Mucosa of descending colon (tissue), 3 donors: ENCODE measurements around the gene MAN2B2. TPM values are rescaled to one million over a fixed set of nuclear protein-coding genes. Genes with fewer than 3 reads are reported as not detected.

Experiments
- ATAC-seq: fragments of 200-7000 bp; cut with Tn5 transposase; one replicate; pipeline ENCODE4 v1.9.1; 2020; ENCODE audit warnings: mild to moderate bottlenecking, moderate library complexity
- DNase-seq, 3 donors: peaks; one replicate each; pipeline ENCODE4 v3.0.0-alpha.2; 2020
- H3K36me3 ChIP-seq: fragments of 200-600 bp; one replicate; pipeline ENCODE4 v1.8.0; 2021; ENCODE audit warnings: low read depth, mild to moderate bottlenecking
- H3K4me1 ChIP-seq: fragments of 200-600 bp; one replicate; pipeline ENCODE4 v1.8.0; 2021; ENCODE audit warnings: low read depth, mild to moderate bottlenecking
- H3K4me3 ChIP-seq: fragments of 200-600 bp; one replicate; pipeline ENCODE4 v1.8.0; 2021; ENCODE audit warnings: mild to moderate bottlenecking
- H3K9me3 ChIP-seq: fragments of 200-600 bp; one replicate; pipeline ENCODE4 v1.8.0; 2021; ENCODE audit warnings: mild to moderate bottlenecking
- intact Hi-C, 2 donors: fragments of 100-400 bp; cut with DNase I in 1 of 2; cut with micrococcal nuclease in 1 of 2; formaldehyde crosslinking; loops; one replicate each; pipeline versions ENCODE4 v1.11.0 to v1.11.1; 2022; cut with DNase I, micrococcal nuclease
- total RNA-seq, 3 donors: library from RNA; stranded (reverse); fragmentation: NEBNext Ultra II Directional in 2 of 3; extraction: Animal tissue kit (Norgen Biotek cat#: 25700) in 2 of 3; gene quantifications; one replicate each; pipeline versions ENCODE4 v1.2.1 to v1.2.4, GENCODE V29; 2021 to 2023
- TF ChIP-seq, protein P1 (sequence below): fragments of 200-600 bp; IDR thresholded peaks from one replicate; pipeline ENCODE4 v1.8.0; 2022; ENCODE audit warnings: antibody characterized with exemption, mild to moderate bottlenecking
- donor health status: DM: no; HTN: no; CAD: no; lungs with moderate emphysema.
- donor health status: DM: no; HTN: no; CAD: no.
- donor health status: DM: no; HTN: yes; CAD: no.

The MAN2B2 gene
- total RNA-seq, 3 donors from 2014 or later = 24.1 to 28.2 (median 27.2) TPM

- intact Hi-C loops = no loop called here
Observed at GRCh38 chr4:6657242-6658208, 82.5 kb downstream of the MAN2B2 start.

GRCh38 chr4:6658209-6658595, 83.2 kb downstream of the MAN2B2 start:
- Histone ChIP-seq H3K4me3 (no peak overlapping the region), H3K36me3 (no peaks in the 10 kb centered on the region), H3K4me1 (peaks cover 3% of the 10 kb centered on the region), H3K9me3 (no peaks in the 10 kb centered on the region)
- DNase-seq (no peak), ATAC-seq (peak; percentile 12)
- TF ChIP-seq, protein P1, sequence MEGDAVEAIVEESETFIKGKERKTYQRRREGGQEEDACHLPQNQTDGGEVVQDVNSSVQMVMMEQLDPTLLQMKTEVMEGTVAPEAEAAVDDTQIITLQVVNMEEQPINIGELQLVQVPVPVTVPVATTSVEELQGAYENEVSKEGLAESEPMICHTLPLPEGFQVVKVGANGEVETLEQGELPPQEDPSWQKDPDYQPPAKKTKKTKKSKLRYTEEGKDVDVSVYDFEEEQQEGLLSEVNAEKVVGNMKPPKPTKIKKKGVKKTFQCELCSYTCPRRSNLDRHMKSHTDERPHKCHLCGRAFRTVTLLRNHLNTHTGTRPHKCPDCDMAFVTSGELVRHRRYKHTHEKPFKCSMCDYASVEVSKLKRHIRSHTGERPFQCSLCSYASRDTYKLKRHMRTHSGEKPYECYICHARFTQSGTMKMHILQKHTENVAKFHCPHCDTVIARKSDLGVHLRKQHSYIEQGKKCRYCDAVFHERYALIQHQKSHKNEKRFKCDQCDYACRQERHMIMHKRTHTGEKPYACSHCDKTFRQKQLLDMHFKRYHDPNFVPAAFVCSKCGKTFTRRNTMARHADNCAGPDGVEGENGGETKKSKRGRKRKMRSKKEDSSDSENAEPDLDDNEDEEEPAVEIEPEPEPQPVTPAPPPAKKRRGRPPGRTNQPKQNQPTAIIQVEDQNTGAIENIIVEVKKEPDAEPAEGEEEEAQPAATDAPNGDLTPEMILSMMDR = no peak
- intact Hi-C loops = no loop called here

More at GRCh38 chr4:6657242-6658208, 82.5 kb downstream of the MAN2B2 start:
- DNase-seq (no peak), ATAC-seq (no peak)
- H3K9me3 ChIP-seq = no peaks in the 10 kb centered on the region
- H3K4me3 ChIP-seq = no peak overlapping the region
- peaks cover 3% of the 10 kb centered on the region for H3K4me1 ChIP-seq
- TF ChIP-seq, protein P1 = no peak
- no peaks in the 10 kb centered on the region for H3K36me3 ChIP-seq

GRCh38 chr4:6658597-6659075, 83.6 kb downstream of the MAN2B2 start:
- DNase-seq = peak in 1 of 3 donors; percentile 50
- intact Hi-C loops = no loop called here

DNA sequence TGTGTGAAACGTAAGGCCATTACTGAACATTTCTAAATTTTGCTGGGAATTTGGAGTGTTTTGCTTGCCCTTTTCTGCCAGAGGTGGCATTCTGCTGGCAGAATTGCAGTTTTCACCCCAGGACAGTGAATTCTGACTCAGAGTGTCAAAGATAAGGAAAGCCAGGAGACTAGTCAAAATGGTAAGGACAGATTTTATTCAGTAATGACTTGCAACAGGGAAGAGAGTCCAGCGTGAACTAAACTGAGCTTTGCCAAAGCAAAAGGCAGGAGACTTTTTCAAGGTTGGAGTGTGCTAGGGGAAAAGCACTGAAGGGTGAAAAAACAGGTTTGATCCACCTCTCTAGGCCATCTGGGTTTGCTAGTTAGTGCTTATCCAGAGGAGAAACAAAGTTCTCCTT, 84.9 kb downstream of the MAN2B2 start:
- TF ChIP-seq, protein P1 = no peak
- DNase-seq (no peak), ATAC-seq (no peak)
- no peak overlapping the region for H3K4me3 ChIP-seq
- H3K4me1 ChIP-seq = peaks cover 3% of the 10 kb centered on the region
- no peaks in the 10 kb centered on the region for H3K36me3 ChIP-seq
- no peaks in the 10 kb centered on the region for H3K9me3 ChIP-seq
- intact Hi-C loops = no loop called here

More at GRCh38 chr4:6658597-6659075, 83.6 kb downstream of the MAN2B2 start:
- no peak overlapping the region for H3K4me3 ChIP-seq
- TF ChIP-seq, protein P1 = no peak
- no peaks in the 10 kb centered on the region for H3K9me3 ChIP-seq
- peaks cover 3% of the 10 kb centered on the region for H3K4me1 ChIP-seq
- peak; percentile 71 for ATAC-seq
- H3K36me3 ChIP-seq = no peaks in the 10 kb centered on the region

DNA sequence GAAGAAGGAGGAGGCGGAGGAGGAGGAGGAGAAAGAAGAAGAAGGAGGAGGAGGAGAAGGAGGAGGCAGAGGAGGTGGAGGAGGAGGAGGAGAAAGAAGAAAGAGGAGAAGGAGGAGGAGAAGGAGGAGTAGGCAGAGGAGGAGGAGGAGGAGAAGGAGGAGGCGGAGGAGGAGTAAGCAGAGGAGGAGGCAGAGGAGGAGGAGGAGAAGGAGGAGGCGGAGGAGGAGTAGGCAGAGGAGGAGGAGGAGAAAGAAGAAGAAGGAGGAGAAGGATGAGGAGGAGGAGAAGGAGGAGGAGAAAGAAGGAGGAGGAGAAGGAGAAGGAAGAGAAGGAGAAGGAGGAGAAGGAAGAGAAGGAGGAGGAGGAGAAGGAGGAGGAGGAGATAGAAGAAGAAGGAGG, 85.4 kb downstream of the MAN2B2 start:
- ATAC-seq = no peak
- TF ChIP-seq, protein P1 = no peak
- Histone ChIP-seq H3K9me3 (no peaks in the 10 kb centered on the region), H3K4me1 (peaks cover 3% of the 10 kb centered on the region), H3K4me3 (no peak overlapping the region), H3K36me3 (no peaks in the 10 kb centered on the region)
- no peak for DNase-seq
- intact Hi-C loops = no loop called here
